ENCODE data around the gene LMLN.

The LMLN gene

GRCh38 chr3:197952440-197952839 lies 7.6 kb upstream of the LMLN start:
- ATAC-seq, result no peak
- no peak for TF ChIP-seq SNAI2 (CRISPR knock-in tag; IDR thresholded peaks at IDR 0.05)
- TF ChIP-seq ISL1 (CRISPR knock-in tag; IDR thresholded peaks at IDR 0.05), result no peak

GRCh38 chr3:197953325-197953724 lies 6.7 kb upstream of the LMLN start:
- TF ChIP-seq POU6F1 (CRISPR knock-in tag; IDR thresholded peaks at IDR 0.05; ENCODE audit: borderline replicate concordance, low read depth) (no peak), ZNF8 (CRISPR knock-in tag; IDR thresholded peaks at IDR 0.05) (no peak), CSDC2 (CRISPR knock-in tag; IDR thresholded peaks at IDR 0.05) (no peak), TCF4 (CRISPR knock-in tag; IDR thresholded peaks at IDR 0.05; ENCODE audit: borderline replicate concordance) (no peak), CREB5 (CRISPR knock-in tag; IDR thresholded peaks at IDR 0.05; ENCODE audit: low read depth) (no peak), ZFP30 (CRISPR knock-in tag; IDR thresholded peaks at IDR 0.05) (no peak), CSRNP3 (CRISPR knock-in tag; IDR thresholded peaks at IDR 0.05) (no peak), ARNTL (CRISPR knock-in tag; IDR thresholded peaks at IDR 0.05; ENCODE audit: borderline replicate concordance, low read depth) (no peak), BACH2 (CRISPR knock-in tag; IDR thresholded peaks at IDR 0.05; ENCODE audit: borderline replicate concordance) (no peak), ZFP3 (CRISPR knock-in tag; IDR thresholded peaks at IDR 0.05) (no peak), ESRRG (CRISPR knock-in tag; IDR thresholded peaks at IDR 0.05) (no peak), ZC3H10 (CRISPR knock-in tag; IDR thresholded peaks at IDR 0.05) (no peak), ISL1 (CRISPR knock-in tag; IDR thresholded peaks at IDR 0.05) (no peak), PPARA (CRISPR knock-in tag; IDR thresholded peaks at IDR 0.05; ENCODE audit: borderline replicate concordance) (no peak), ZNF70 (CRISPR knock-in tag; IDR thresholded peaks at IDR 0.05) (no peak), PATZ1 (CRISPR knock-in tag; IDR thresholded peaks at IDR 0.05; ENCODE audit: borderline replicate concordance) (no peak), TOX (CRISPR knock-in tag; IDR thresholded peaks at IDR 0.05; ENCODE audit: borderline replicate concordance) (no peak), RARB (CRISPR knock-in tag; IDR thresholded peaks at IDR 0.05) (no peak)
- no peak for ATAC-seq

GRCh38 chr3:197953881-197954280 lies 6.1 kb upstream of the LMLN start:
- TF ChIP-seq SNAI2 (CRISPR knock-in tag; IDR thresholded peaks at IDR 0.05) (no peak), OSR1 (CRISPR knock-in tag; IDR thresholded peaks at IDR 0.05) (no peak), ZC3H10 (CRISPR knock-in tag; IDR thresholded peaks at IDR 0.05) (no peak), ISL1 (CRISPR knock-in tag; IDR thresholded peaks at IDR 0.05) (no peak), CSDC2 (CRISPR knock-in tag; IDR thresholded peaks at IDR 0.05) (no peak), TCF4 (CRISPR knock-in tag; IDR thresholded peaks at IDR 0.05; ENCODE audit: borderline replicate concordance) (no peak), RARB (CRISPR knock-in tag; IDR thresholded peaks at IDR 0.05) (no peak), POU6F1 (CRISPR knock-in tag; IDR thresholded peaks at IDR 0.05; ENCODE audit: borderline replicate concordance, low read depth) (no peak), BACH2 (CRISPR knock-in tag; IDR thresholded peaks at IDR 0.05; ENCODE audit: borderline replicate concordance) (no peak), TOX (CRISPR knock-in tag; IDR thresholded peaks at IDR 0.05; ENCODE audit: borderline replicate concordance) (no peak), ZNF8 (CRISPR knock-in tag; IDR thresholded peaks at IDR 0.05) (no peak), ESRRG (CRISPR knock-in tag; IDR thresholded peaks at IDR 0.05) (no peak)
- no peak for ATAC-seq

- TF ChIP-seq ZFP3 (CRISPR knock-in tag; IDR thresholded peaks at IDR 0.05) (no peak), ESRRG (CRISPR knock-in tag; IDR thresholded peaks at IDR 0.05) (0 out of 2 replicates have a peak, but pooled peaks have one; percentile 41), CREB5 (CRISPR knock-in tag; IDR thresholded peaks at IDR 0.05; ENCODE audit: low read depth) (peak; percentile 17; the same call in 1 of the 2 replicates)
- ATAC-seq, result no peak
These were observed 4.0 kb upstream of the LMLN start for GRCh38 chr3:197955892-197956477.
